ES-I3 (cell line): ENCODE data around the gene CENPS.
A peak's percentile ranks its signal among the peaks of the same experiment; 100 is the strongest.
"Not testable (repeated sequence)": the region's sequence is repeated elsewhere in the genome, so short reads cannot be mapped to it uniquely, and the experiment has no call there.

ENCODE experiments used
- H3K36me3 ChIP-seq: 2 replicates; pipeline ENCODE4 v1.6.1; 2013; ENCODE audit warnings: mild to moderate bottlenecking, low read length, control low read depth, moderate library complexity; ENCODE audit not compliant: insufficient read depth
- H3K4me1 ChIP-seq: 2 replicates; pipeline ENCODE4 v1.6.1; 2013; ENCODE audit warnings: mild to moderate bottlenecking, control low read depth, low read length; ENCODE audit not compliant: insufficient read depth
- H3K9ac ChIP-seq: 2 replicates; pipeline ENCODE4 v1.6.1; 2013; ENCODE audit warnings: low read depth, mild to moderate bottlenecking, low read length, moderate library complexity
- H3K9me3 ChIP-seq: 2 replicates; pipeline ENCODE4 v1.6.1; 2013; ENCODE audit warnings: mild to moderate bottlenecking, low read length, moderate library complexity; ENCODE audit not compliant: control insufficient read depth, insufficient read depth

CENPS gene

DNA sequence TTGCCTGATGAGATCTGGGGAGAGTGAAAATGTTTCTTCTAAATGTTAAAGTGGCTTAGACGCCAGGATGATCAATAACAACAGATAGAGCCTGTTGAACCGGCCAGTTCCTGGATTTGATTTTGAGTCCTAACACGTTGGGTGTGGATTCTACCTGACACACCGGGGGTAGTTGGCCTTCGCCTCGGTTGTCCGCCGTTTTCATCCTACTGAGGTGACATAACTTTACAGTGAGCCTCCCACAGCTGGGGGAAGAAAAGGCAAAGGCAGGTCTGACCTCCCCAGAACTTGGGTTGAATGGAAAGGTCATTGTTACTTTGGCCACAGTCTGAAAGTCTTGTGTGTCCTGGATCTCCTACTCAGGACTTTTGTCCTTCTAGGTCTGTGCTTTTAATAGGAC, 30.2 kb upstream of the CENPS start:
- Histone ChIP-seq H3K9me3 (no peaks in the 10 kb centered on the region), H3K9ac (peak overlapping the region; percentile 90), H3K4me1 (peaks cover 9% of the 10 kb centered on the region; the same call in 1 of the 2 replicates), H3K36me3 (peaks cover 28% of the 10 kb centered on the region)

DNA sequence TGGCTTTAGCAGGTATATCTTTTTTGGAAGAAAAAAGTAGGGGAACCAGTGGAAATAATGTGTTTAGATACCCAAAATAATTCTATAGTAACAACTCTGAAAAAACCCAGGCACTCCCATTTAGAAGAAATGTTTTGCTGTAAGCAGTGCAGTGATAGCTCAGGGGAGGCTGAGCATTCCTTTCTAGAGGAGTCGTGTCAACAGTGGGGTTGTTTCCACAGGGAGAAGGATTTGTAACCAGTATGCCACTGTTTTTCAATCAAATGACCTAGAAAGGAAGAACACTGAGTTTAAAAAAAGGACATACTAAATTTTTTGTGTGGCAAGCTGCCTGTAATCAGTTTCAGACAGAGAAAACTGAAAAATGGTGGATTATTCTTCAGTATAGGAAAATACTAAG, 29.0 kb upstream of the CENPS start:
- H3K9ac ChIP-seq: no peak overlapping the region
- H3K36me3 ChIP-seq: peaks cover 33% of the 10 kb centered on the region
- peaks cover 9% of the 10 kb centered on the region; the same call in 1 of the 2 replicates for H3K4me1 ChIP-seq
- no peaks in the 10 kb centered on the region for H3K9me3 ChIP-seq

DNA sequence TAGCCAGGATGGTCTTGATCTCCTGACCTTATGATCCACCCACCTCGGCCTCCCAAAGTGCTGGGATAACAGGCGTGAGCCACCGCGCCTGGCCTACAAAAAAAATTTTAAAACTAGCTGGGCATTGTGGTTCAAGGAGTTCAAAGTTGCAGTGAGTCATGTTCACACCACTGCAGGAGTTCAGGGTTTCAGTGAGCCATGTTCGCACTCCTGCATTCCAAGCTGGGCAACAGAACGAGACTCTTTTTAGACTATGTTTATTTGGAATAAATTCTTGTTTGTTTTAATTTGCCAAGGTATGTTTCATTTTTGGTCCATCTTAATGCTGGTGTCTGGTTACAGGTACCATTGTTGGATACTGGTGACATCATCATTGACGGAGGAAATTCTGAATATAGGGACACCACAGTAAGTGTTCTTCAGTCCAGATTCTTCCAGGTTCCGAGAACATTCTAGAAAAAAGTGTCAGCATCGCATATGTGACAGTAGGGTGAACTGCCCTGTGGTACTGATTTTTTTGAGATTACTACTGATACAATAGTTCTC, 27.4 kb upstream of the CENPS start:
- Histone ChIP-seq H3K9ac (no peak overlapping the region), H3K4me1 (peaks cover 9% of the 10 kb centered on the region; the same call in 1 of the 2 replicates), H3K36me3 (peaks cover 44% of the 10 kb centered on the region), H3K9me3 (no peaks in the 10 kb centered on the region)

DNA sequence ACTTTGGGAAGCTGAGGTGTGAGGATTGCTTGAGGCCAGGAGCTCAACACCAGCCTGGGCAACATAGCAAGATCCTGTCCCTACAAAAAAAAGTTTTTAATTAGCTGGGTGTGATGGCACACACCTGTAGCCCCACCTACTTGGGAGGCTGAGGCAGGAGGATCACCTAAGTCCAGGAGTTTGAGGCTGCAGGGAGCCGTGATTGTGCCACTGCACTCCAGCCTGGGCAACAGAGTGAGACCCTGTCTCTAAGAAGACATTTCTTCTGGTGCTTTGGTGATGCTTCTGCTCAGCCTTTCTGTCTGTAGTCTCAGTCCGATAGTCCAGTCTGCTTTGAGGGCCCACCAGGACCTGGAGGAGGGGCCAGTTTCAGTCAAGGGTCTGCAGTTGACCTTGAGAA, 23.0 kb upstream of the CENPS start:
- H3K4me1 ChIP-seq: no peaks in the 10 kb centered on the region
- H3K9me3 ChIP-seq: no peaks in the 10 kb centered on the region
- H3K36me3 ChIP-seq: peaks cover 73% of the 10 kb centered on the region
- no peak overlapping the region for H3K9ac ChIP-seq

DNA sequence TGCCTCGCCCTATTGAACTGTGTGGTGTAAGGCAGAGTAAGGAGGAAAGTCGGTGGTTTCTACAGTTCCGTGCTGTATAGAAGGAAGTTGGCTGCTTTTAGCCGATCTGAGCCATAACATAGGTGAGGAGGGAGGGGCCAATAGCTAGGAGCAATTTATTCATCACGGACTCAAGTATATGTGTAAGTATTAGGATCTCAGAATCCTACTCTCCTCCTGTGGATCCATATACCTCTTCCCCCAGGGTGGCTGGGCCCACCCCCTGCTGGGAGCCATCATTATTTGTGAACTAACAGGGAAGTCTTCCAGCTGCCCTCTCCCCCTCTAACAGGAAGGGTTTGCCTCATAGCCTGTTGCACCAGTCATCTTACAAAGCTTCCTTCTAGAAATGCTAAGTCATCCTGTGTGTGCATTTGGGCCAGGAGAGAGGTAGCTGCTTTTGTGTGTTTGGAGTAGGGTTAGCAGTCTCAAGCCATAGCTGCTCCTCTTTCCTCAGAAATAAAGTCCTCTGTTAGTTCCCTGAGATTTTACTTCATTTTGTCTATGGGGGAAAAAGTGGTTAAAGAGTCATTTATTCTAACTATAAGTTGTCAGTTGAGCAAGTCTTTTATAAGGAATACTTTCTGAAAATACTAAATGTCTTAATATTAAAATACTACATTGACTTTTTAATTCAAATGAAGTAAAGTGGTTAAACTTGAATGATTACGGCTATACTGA, 14.9 kb upstream of the CENPS start:
- Histone ChIP-seq H3K9ac (no peak overlapping the region), H3K36me3 (peaks cover 56% of the 10 kb centered on the region), H3K4me1 (peaks cover 7% of the 10 kb centered on the region; the same call in 1 of the 2 replicates), H3K9me3 (no peaks in the 10 kb centered on the region)

DNA sequence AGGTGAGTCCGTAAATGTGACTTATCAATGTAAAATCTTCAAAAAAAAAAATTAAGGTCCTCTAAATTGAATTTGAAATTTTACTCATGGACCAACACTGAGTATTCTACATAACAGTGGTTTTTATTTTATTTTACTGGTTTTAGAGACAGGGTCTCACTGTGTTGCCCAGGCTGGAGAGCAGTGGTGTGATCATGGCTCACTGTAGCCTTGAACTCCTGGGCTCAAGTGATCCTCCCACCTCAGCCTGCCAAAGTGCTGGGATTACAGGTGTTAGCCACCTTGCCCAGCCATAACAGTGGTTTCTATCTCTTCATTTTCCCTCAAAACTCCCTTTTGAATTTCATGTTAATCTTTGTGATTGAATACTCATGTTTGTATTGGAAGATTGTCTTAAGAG, 14.3 kb upstream of the CENPS start:
- H3K4me1 ChIP-seq, H3K9me3 ChIP-seq, H3K9ac ChIP-seq: not testable (repeated sequence)
- peaks cover 54% of the 10 kb centered on the region for H3K36me3 ChIP-seq

DNA sequence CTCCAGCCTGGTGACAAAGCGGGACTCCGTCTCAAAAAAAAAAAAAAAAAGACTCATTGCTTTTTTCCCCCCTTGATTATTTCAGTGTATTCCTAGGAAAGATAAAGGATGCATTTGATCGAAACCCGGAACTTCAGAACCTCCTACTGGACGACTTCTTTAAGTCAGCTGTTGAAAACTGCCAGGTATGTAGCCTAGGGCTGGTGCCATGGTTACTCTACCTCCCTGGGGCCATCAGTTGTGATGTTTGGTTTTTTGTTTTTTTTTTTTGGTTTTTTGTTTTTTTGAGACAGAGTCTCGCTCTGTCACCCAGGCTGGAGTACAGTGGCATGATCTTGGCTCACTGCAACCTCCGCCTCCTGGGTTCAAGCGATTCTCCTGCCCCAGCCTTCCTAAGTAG, 11.5 kb upstream of the CENPS start:
- peaks cover 34% of the 10 kb centered on the region for H3K36me3 ChIP-seq

DNA sequence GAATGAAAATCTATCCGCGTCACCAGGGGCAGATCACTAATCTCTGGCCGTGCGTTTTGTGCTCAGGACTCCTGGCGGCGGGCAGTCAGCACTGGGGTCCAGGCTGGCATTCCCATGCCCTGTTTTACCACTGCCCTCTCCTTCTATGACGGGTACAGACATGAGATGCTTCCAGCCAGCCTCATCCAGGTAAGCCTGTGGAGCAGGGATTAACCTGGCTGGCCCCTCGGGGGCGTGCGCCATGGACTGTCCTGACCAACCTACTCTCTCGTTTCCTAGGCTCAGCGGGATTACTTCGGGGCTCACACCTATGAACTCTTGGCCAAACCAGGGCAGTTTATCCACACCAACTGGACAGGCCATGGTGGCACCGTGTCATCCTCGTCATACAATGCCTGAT, 10.9 kb upstream of the CENPS start:
- no peaks in the 10 kb centered on the region for H3K9me3 ChIP-seq
- no peak overlapping the region for H3K9ac ChIP-seq

More for the DNA sequence above, 11.5 kb upstream of the CENPS start:
- H3K4me1 ChIP-seq, H3K9me3 ChIP-seq, H3K9ac ChIP-seq: not testable (repeated sequence)

DNA sequence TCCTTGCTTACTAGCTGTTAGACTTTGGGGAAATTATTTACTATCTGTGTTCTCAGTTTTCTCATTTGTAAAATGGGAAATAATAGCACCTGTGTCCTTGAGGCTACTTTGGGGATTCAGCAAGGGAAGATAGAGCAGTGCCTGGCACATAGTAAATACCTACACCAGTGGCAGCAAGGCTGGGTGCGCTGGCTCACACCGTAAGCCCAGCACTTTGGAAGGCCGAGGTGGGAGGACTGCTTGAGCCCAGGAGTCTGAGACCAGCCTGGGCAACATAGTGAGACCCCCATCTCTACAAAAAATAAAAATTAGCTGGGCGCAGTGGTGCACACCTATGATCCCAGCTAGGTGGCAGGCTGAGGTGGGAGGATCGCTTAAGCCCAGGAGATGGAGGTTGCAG, 8.6 kb upstream of the CENPS start:
- H3K4me1 ChIP-seq: no peaks in the 10 kb centered on the region
- H3K9ac ChIP-seq: no peak overlapping the region
- no peaks in the 10 kb centered on the region for H3K9me3 ChIP-seq
- peaks cover 24% of the 10 kb centered on the region for H3K36me3 ChIP-seq

More for the DNA sequence above, 10.9 kb upstream of the CENPS start:
- Histone ChIP-seq H3K36me3 (peaks cover 34% of the 10 kb centered on the region), H3K4me1 (peaks cover 7% of the 10 kb centered on the region; the same call in 1 of the 2 replicates)

DNA sequence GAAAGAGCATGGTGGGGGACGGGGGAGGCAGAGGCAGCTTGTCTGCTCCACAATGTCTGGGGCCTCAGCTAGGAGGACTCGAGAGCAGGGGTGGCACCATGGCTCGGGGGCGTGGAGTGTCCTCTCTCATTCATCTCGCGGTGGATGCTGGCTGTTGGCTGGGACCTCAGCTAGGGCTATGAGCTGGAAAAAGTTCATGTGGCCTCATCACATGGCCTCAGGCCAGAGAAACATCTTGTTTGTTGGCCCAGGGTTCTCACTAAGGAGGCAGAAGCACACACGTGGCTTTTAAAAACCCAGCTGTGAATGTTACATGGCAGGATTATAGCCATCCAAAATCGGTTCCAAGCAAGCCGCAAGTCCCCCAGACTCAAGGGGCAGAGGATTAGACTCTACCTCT, 6.2 kb upstream of the CENPS start:
- no peaks in the 10 kb centered on the region for H3K4me1 ChIP-seq
- H3K36me3 ChIP-seq: peaks cover 11% of the 10 kb centered on the region
- no peak overlapping the region for H3K9ac ChIP-seq
- no peaks in the 10 kb centered on the region for H3K9me3 ChIP-seq

DNA sequence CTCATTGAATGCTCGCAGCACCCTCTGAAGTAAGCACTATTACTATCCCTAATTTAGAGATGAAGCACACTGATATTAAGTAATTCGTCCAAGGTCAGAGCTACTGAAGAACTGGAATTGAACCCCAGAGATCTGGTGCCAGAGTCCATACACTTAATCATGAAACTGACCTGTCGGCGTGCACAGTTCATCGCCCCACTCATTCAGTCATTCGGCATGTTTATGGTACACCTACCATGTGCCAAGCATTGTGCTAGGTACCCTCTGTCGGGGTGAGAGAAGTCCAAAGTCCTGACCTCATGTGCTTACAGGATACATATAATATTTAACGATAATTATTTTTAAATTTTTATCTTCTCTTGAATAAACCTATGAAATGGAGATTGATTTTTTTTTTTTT, 5.6 kb upstream of the CENPS start:
- H3K9ac ChIP-seq: no peak overlapping the region
- H3K36me3 ChIP-seq: peaks cover 7% of the 10 kb centered on the region
- no peaks in the 10 kb centered on the region for H3K9me3 ChIP-seq
- H3K4me1 ChIP-seq: no peaks in the 10 kb centered on the region

DNA sequence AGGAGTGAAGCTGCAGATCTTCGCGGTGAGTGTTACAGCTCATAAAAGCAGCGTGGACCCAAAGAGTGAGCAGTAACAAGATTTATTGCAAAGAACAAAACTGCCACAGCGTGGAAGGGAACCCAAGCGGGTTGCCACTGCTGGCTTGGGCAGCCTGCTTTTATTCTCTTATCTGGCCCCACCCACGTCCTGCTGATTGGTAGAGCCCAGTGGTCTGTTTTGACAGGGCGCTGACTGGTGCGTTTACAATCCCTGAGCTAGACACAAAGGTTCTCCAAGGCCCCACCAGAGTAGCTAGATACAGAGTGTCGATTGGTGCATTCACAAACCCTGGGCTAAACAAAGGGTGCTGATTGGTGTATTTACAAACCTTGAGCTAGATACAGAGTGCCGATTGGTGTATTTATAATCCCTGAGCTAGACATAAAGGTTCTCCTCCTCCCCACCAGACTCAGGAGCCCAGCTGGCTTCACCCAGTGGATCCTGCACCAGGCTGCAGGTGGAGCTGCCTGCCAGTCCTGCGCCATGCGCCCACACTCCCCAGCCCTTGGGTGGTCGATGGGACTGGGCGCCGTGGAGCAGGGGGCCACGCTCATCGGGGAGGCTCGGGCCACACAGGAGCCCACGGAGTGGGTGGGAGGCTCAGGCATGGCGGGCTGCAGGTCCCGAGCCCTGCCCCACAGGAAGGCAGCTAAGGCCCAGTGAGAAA, 4.3 kb upstream of the CENPS start:
- H3K9ac ChIP-seq, H3K4me1 ChIP-seq, H3K9me3 ChIP-seq, H3K36me3 ChIP-seq: not testable (repeated sequence)

DNA sequence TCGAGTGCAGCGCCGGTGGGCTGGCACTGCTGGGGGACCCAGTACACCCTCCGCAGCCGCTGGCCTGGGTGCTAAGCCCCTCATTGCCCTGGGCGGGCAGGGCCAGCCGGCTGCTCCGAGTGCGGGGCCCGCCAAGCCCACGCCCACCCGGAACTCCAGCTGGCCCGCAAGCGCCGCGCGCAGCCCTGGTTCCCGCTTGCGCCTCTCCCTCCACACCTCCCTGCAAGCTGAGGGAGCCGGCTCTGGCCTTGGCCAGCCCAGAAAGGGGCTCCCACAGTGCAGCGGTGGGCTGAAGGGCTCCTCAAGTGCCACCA, 3.7 kb upstream of the CENPS start:
- not testable (repeated sequence) for H3K36me3 ChIP-seq, H3K4me1 ChIP-seq, H3K9me3 ChIP-seq, H3K9ac ChIP-seq

DNA sequence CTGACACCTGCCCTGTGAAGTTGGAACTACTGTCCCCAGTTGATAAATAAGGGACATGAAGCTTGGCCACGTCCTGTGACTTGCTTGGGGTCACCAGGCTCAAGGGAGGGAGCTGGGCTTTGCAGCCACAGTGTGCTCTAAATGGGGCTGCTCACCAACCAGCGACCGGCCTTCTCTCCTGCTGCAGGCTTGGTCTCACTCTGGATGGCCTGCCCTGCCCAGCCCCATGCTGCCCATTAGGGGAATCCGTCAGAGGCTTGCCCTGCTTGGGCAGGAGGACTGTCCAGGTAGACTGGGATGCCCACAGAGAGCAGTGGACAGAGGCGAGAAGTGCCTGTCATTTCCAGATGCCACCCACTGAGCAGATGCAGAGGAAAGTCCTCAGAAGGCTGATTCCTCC, 1.2 kb upstream of the CENPS start:
- no peak overlapping the region for H3K9ac ChIP-seq
- H3K9me3 ChIP-seq: no peaks in the 10 kb centered on the region
- H3K36me3 ChIP-seq: no peaks in the 10 kb centered on the region
- H3K4me1 ChIP-seq: no peaks in the 10 kb centered on the region

DNA sequence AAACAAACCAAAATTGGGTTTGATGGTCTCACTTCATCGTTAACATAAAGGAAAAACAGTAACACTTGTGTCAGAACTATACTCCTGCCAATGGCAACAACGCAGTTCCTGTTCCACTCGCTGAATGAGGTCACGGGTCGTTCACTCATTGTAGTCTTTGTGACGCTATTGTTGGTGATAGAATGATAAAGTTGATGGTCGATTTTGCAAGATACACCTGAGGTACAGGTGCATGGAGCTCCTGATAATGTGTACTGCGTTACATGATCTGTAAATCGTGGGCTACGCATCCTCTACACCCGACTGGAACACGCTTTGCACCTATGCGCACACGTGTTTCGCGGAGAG, 391 bp upstream of the CENPS start:
- peak overlapping the region; percentile 62 for H3K9ac ChIP-seq
- H3K9me3 ChIP-seq: no peaks in the 10 kb centered on the region
- no peaks in the 10 kb centered on the region; the same call in 1 of the 2 replicates for H3K36me3 ChIP-seq
- H3K4me1 ChIP-seq: no peaks in the 10 kb centered on the region
